Stomach (tissue), 9 donors: Measurements from ENCODE around the gene PTPRG. TPM values are rescaled to one million over a fixed set of nuclear protein-coding genes. Genes with fewer than 3 reads are reported as not detected.

Experiments
- DNase-seq, 2 donors: peaks; one replicate each; pipeline versions ENCODE4 v3.0.0 to v3.0.0-alpha.2; 2013 to 2019
- H3K27ac ChIP-seq, 5 donors: fragments of 200-600 bp in 4 of 5; sonication (generic) in 4 of 5; one replicate each; pipeline ENCODE4 v1.5.1; 2013 to 2019; ENCODE audit warnings: mild to moderate bottlenecking in 1 of 5, moderate library complexity in 1 of 5
- H3K27me3 ChIP-seq, 3 donors: fragments of 200-600 bp; sonication (generic); one replicate each; pipeline ENCODE4 v1.5.1; 2017 to 2019; ENCODE audit warnings: mixed run types in 1 of 3
- H3K36me3 ChIP-seq, 4 donors: fragments of 200-600 bp; sonication (generic); 1 replicate in 3 of 4; 2 replicates in 1 of 4; pipeline ENCODE4 v1.5.1; 2016 to 2019
- H3K4me1 ChIP-seq, 4 donors: fragments of 200-600 bp; sonication (generic); one replicate each; pipeline ENCODE4 v1.5.1; 2016 to 2019
- H3K4me3 ChIP-seq, 4 donors: fragments of 200-600 bp; sonication (generic) in 3 of 4; one replicate each; pipeline ENCODE4 v1.5.1; 2016 to 2019; ENCODE audit warnings: mild to moderate bottlenecking in 1 of 4
- H3K9me3 ChIP-seq, 4 donors: fragments of 200-600 bp; sonication (generic); one replicate each; pipeline ENCODE4 v1.5.1; 2016 to 2019
- EP300 ChIP-seq: sonication (generic); formaldehyde crosslinking; IDR thresholded peaks from one replicate; pipeline ENCODE4 v1.6.1; 2017; ENCODE audit warnings: antibody characterized with exemption
- POLR2A ChIP-seq, 4 donors: fragments of 450-650 bp; IDR thresholded peaks; one replicate each; pipeline ENCODE4 v1.6.1; 2016; ENCODE audit warnings: antibody characterized with exemption in 4 of 4, control low read depth in 2 of 4, mild to moderate bottlenecking in 1 of 4, moderate library complexity in 1 of 4
- POLR2AphosphoS5 ChIP-seq, 3 donors: sonication (generic); formaldehyde crosslinking; IDR thresholded peaks; one replicate each; pipeline ENCODE4 v1.6.1; 2016; ENCODE audit warnings: antibody characterized with exemption in 3 of 3
- WGBS, 5 donors: extraction: QIAGEN DNeasy Blood & Tissue Kit in 3 of 5; methylation state at CpG; one replicate each; pipeline versions ENCODE4 v1.1.5 to v1.1.7; 2013 to 2018; 5-methylcytosine and 5-hydroxymethylcytosine counted together
- intact Hi-C: fragments of 100-400 bp; cut with DNase I; formaldehyde crosslinking; loops from one replicate; pipeline ENCODE4 v1.15.1; 2023; ENCODE audit warnings: low total_unique reads
- polyA plus RNA-seq, 3 donors: library from polyadenylated mRNA; stranded (reverse); fragments of 200-250 nt; gene quantifications; one replicate each; pipeline ENCODE4 v1.2.3, GENCODE V29; 2013
- total RNA-seq, 5 donors: library from RNA; depleted of rRNA; stranded (reverse); fragments of >200 nt; gene quantifications; one replicate each; pipeline versions ENCODE4 v1.1.0 to v1.2.3, GENCODE V29; 2014 to 2016
- TF ChIP-seq, protein P1 (sequence below), 7 experiments: fragments of 450-650 bp in 4 of 7; fragments of 200-600 bp in 3 of 7; sonication (generic) in 3 of 7; IDR thresholded peaks; one replicate each; pipeline ENCODE4 v1.5.1; 2016 to 2019; ENCODE audit warnings: antibody characterized with exemption in 7 of 7, control low read depth in 2 of 7, mild to moderate bottlenecking in 1 of 7
- donor health status: healthy with polysubstance abuse.
- donor health status: Bipolar disorder and iron deficiency.
- donor health status: healthy.

Gene PTPRG
- total and polyA plus RNA-seq, 8 donors, result 2.4 to 96.0 (median 22.0) TPM

DNA sequence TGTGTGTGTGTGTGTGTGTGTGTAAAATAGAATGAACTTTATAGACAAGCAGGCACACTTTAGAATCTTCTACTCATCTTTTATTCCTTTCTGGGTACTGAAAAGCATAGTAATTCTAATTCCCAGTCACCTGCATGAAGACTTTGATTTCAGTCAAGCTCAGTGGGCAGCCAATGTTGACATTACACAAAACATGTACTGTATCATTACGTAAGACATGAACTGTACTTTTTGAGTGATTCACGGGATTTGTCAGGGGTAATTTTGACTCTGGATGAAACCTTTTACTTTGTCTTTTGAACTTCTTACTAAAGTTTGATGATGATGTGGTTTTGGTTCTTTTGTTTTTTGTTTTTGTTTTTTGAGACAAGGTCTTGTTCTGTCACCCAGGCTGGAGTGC is 38.8 kb downstream of the PTPRG start:
- TF ChIP-seq, protein P1, sequence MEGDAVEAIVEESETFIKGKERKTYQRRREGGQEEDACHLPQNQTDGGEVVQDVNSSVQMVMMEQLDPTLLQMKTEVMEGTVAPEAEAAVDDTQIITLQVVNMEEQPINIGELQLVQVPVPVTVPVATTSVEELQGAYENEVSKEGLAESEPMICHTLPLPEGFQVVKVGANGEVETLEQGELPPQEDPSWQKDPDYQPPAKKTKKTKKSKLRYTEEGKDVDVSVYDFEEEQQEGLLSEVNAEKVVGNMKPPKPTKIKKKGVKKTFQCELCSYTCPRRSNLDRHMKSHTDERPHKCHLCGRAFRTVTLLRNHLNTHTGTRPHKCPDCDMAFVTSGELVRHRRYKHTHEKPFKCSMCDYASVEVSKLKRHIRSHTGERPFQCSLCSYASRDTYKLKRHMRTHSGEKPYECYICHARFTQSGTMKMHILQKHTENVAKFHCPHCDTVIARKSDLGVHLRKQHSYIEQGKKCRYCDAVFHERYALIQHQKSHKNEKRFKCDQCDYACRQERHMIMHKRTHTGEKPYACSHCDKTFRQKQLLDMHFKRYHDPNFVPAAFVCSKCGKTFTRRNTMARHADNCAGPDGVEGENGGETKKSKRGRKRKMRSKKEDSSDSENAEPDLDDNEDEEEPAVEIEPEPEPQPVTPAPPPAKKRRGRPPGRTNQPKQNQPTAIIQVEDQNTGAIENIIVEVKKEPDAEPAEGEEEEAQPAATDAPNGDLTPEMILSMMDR (IDR thresholded peaks at IDR 0.05), result no peak
- TF ChIP-seq POLR2A (IDR thresholded peaks at IDR 0.05) (no peak), EP300 (no peak), POLR2AphosphoS5 (IDR thresholded peaks at IDR 0.05) (no peak)
- 85 to 98% (median 93%) methylated on average over 2 of the region's 2 CpGs for whole genome bisulfite sequencing, 5 donors
- H3K4me3 ChIP-seq, result no peak overlapping the region

DNA sequence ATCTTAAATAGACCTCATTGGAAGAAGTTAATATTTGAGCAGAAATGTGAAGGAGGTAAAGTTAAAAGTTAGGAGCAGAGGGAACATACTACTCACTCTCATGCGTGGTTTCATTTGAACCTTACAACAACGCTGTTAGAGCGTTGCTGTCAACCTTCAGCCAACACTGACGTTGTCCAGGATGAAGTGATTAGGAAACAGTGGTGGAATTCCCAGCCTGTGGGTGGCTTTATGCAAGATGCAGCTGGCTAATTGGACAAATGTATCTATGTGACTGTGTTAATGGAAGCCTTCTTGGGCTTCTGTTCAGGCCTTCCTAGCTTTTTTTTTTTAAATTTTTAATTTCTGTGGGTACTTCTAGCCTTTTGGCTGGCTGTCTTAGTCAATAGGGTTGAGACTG is 40.5 kb downstream of the PTPRG start:
- peak in 1 of 2 donors; percentile 15 for DNase-seq
- H3K27me3 ChIP-seq, result no peaks in the 10 kb centered on the region
- no peak overlapping the region for H3K4me3 ChIP-seq
- WGBS, 5 donors, result 78 to 90% (median 82%) methylated on average over 4 of the region's 4 CpGs
- intact Hi-C loops, result no loop called here
- peaks cover 0 to 10% (median 0%) of the 10 kb centered on the region in 4 donors for H3K36me3 ChIP-seq
- no peak for TF ChIP-seq POLR2A (IDR thresholded peaks at IDR 0.05)
- no peak for TF ChIP-seq EP300
- TF ChIP-seq POLR2AphosphoS5 (IDR thresholded peaks at IDR 0.05), result peak in 2 of 3 donors; percentile 44 to 66
- TF ChIP-seq, protein P1 (IDR thresholded peaks at IDR 0.05), result no peak
- H3K27ac ChIP-seq, result no peak overlapping the region
- H3K9me3 ChIP-seq, result no peaks in the 10 kb centered on the region
- H3K4me1 ChIP-seq, result no peaks in the 10 kb centered on the region

More for the DNA sequence above, 38.8 kb downstream of the PTPRG start:
- no peak overlapping the region for H3K27ac ChIP-seq
- no peaks in the 10 kb centered on the region for H3K9me3 ChIP-seq
- no peaks in the 10 kb centered on the region for H3K36me3 ChIP-seq
- DNase-seq, result no peak
- H3K27me3 ChIP-seq, result no peaks in the 10 kb centered on the region
- intact Hi-C loops, result no loop called here
- H3K4me1 ChIP-seq, result peaks cover 0 to 5% (median 0%) of the 10 kb centered on the region in 4 donors

DNA sequence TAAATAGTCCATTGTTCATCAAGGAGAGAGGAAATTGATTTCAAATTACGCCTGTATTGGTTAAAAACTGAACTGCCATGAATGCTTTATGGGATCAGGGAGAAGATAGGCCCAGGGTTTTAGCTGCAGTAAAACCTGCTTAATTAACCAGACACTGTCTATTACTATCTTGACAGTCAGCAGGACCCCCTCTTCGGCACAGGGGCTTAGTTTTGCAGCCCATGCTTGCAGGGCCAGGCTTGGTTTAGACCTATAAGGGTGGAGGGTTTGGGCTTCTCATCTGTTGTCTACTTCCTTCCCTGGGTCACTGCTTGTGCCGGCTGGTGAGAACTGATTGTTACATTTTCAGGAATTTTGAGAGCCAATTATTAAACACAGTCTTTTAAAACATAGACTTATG is 41.1 kb downstream of the PTPRG start:
- intact Hi-C loops, result no loop called here
- Histone ChIP-seq H3K4me1 (no peaks in the 10 kb centered on the region), H3K27ac (no peak overlapping the region), H3K36me3 (peaks cover 0 to 10% (median 0%) of the 10 kb centered on the region in 4 donors), H3K9me3 (no peaks in the 10 kb centered on the region), H3K4me3 (no peak overlapping the region), H3K27me3 (no peaks in the 10 kb centered on the region)
- no peak for DNase-seq
- no peak for TF ChIP-seq POLR2A (IDR thresholded peaks at IDR 0.05)
- WGBS, 5 donors, result 87 to 93% (median 91%) methylated on average over 3 of the region's 3 CpGs

DNA sequence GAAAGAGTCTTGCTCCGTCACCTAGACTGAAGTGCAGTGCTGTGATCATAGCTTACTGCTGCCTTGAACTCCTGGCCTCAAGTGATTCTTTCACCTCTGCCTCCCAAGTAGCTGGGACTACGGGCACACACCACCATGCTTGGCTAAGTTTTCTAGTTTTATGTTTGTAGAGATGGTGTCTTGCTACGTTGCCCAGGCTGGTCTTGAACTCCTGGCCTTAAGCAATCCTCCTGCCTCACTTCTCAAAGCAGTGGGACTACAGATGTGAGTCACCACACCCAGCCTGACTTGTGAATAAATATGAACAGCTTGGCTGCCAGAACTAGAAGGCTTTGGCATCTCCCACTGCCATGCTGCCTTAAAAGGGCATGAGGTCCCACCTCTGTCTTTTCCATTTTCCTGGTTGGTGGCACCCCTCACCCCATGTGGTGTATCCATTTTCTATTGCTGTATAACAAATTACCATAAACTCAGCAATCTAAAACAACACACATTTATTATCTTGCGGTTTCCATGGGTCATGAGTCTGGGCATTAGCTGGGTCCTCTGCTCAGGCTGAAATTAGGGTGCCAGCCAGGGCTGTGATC is 44.3 kb downstream of the PTPRG start:
- WGBS, 5 donors, result 70 to 96% (median 90%) methylated on average over 4 of the region's 4 CpGs
- H3K9me3 ChIP-seq, result no peaks in the 10 kb centered on the region
- TF ChIP-seq EP300 (no peak), POLR2AphosphoS5 (IDR thresholded peaks at IDR 0.05) (no peak), POLR2A (IDR thresholded peaks at IDR 0.05) (no peak)
- TF ChIP-seq, protein P1 (IDR thresholded peaks at IDR 0.05), result no peak

DNA sequence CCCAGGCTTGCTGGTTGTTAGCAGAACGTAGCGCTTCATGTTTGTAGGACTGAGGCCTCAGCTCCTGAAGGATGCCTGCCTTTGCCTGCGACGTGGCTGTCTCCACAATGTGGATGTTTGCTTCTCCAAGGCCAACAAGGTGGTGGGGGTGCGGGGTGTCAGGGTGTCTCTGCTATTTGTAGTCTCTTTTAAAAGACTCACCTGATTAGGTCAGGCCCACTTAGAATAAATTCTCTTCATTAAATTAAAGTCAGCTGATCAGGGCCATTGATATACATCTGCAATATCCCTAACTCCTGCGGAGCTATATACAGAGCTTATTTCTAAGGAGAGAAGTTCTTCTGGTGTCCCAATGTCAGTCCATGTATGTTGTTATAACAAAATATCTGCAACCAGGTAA is 44.8 kb downstream of the PTPRG start:
- Histone ChIP-seq H3K27me3 (no peaks in the 10 kb centered on the region), H3K4me1 (no peaks in the 10 kb centered on the region), H3K36me3 (peaks cover 0 to 10% (median 0%) of the 10 kb centered on the region in 4 donors), H3K9me3 (no peaks in the 10 kb centered on the region), H3K27ac (no peak overlapping the region), H3K4me3 (no peak overlapping the region)
- intact Hi-C loops, result no loop called here
- DNase-seq, result no peak
- 96 to 98% (median 97%) methylated on average over 6 of the region's 6 CpGs for WGBS, 5 donors
- TF ChIP-seq POLR2A (IDR thresholded peaks at IDR 0.05) (no peak), EP300 (no peak), POLR2AphosphoS5 (IDR thresholded peaks at IDR 0.05) (no peak)
- TF ChIP-seq, protein P1 (IDR thresholded peaks at IDR 0.05), result no peak

More for the DNA sequence above, 44.3 kb downstream of the PTPRG start:
- Histone ChIP-seq H3K27me3 (no peaks in the 10 kb centered on the region), H3K27ac (no peak overlapping the region), H3K4me1 (no peaks in the 10 kb centered on the region), H3K4me3 (no peak overlapping the region), H3K36me3 (peaks cover 0 to 10% (median 0%) of the 10 kb centered on the region in 4 donors)
- no peak for DNase-seq
- intact Hi-C loops, result no loop called here
